Activated CD8-positive, alpha-beta memory T cell treated with anti-CD3 and anti-CD28 coated beads for 36 hours (primary cell): ENCODE data around the gene BTBD2. TPM values are rescaled to one million over a fixed set of nuclear protein-coding genes. Genes with fewer than 3 reads are reported as not detected.
"Not testable (repeated sequence)": the region's sequence is repeated elsewhere in the genome, so short reads cannot be mapped to it uniquely, and the experiment has no call there.

Source experiments
- CTCF ChIA-PET: fragments of 350-600 bp; sonication (Branson Sonifier 250); formaldehyde crosslinking; loops from one replicate; lab custom pipeline; 2021; ENCODE audit warnings: antibody characterized with exemption; lab: Charles Lee
- POLR2A ChIA-PET: fragments of 350-600 bp; sonication (Branson Sonifier 250); formaldehyde crosslinking; loops from one replicate; lab custom pipeline; 2021; ENCODE audit warnings: antibody characterized with exemption; lab: Charles Lee
- total RNA-seq, 2 experiments: library from RNA; stranded (reverse); gene quantifications; one replicate each; pipeline ENCODE4 v1.2.3, GENCODE V29; 2021

The BTBD2 gene
- total RNA-seq, 2 experiments from 2014 or later = 17.0 to 24.8 TPM

GRCh38 chr19:1999856-2000515 lies 15.5 kb downstream of the BTBD2 start:
- POLR2A ChIA-PET = no interaction called here
- CTCF ChIA-PET = interaction anchor here (0.6 kb wide), 1 partner anchor 17 kb away, joined by 3 read pairs; no protein-coding TSS in a partner anchor

GRCh38 chr19:1998712-1999708 lies 16.5 kb downstream of the BTBD2 start:
- CTCF ChIA-PET = interaction anchor here (0.6 kb wide), 1 partner anchor 16 kb away, joined by 3 read pairs; no protein-coding TSS in a partner anchor
- POLR2A ChIA-PET = interaction anchor here (0.5 to 0.6 kb wide), 2 partner anchors 57 to 1556 kb away, joined by 4 to 5 read pairs; no protein-coding TSS in a partner anchor

- ChIA-PET POLR2A (no interaction called here), CTCF (no interaction called here)
Observed at GRCh38 chr19:1997353-1998233, 17.9 kb downstream of the BTBD2 start.

- POLR2A ChIA-PET = no interaction called here
- CTCF ChIA-PET = no interaction called here
Observed at GRCh38 chr19:1992759-1993260, 22.7 kb downstream of the BTBD2 start.

- ChIA-PET CTCF (no interaction called here), POLR2A (interaction anchor here (0.6 kb wide), 2 partner anchors 49 to 117 kb away, joined by 3 to 8 read pairs; no protein-coding TSS in a partner anchor)
Observed at GRCh38 chr19:1991018-1991913, 24.2 kb downstream of the BTBD2 start.

- CTCF ChIA-PET = no interaction called here
- POLR2A ChIA-PET = interaction anchor here (0.5 to 0.6 kb wide), 2 partner anchors 116 to 1112 kb away, joined by 3 to 8 read pairs; no protein-coding TSS in a partner anchor
Observed at GRCh38 chr19:1990230-1991017, 25.1 kb downstream of the BTBD2 start.

- CTCF ChIA-PET = interaction anchor here (0.6 kb wide), 1 partner anchor 48 kb away, joined by 3 read pairs; no protein-coding TSS in a partner anchor
- POLR2A ChIA-PET = no interaction called here
Observed at GRCh38 chr19:1989513-1990229, 25.8 kb downstream of the BTBD2 start.

- POLR2A ChIA-PET, CTCF ChIA-PET: not testable (repeated sequence)
Observed at GRCh38 chr19:1988464-1988863, 27.1 kb downstream of the BTBD2 start.

GRCh38 chr19:1987197-1988187 lies 28.0 kb downstream of the BTBD2 start:
- ChIA-PET CTCF (no interaction called here), POLR2A (no interaction called here)

- CTCF ChIA-PET = no interaction called here
- POLR2A ChIA-PET = no interaction called here
Observed at GRCh38 chr19:1986357-1987162, 29.0 kb downstream of the BTBD2 start.

- POLR2A ChIA-PET = no interaction called here
- CTCF ChIA-PET = no interaction called here
Observed at GRCh38 chr19:1985588-1986356, 29.7 kb downstream of the BTBD2 start.

GRCh38 chr19:1984357-1984756 lies 31.2 kb downstream of the BTBD2 start:
- ChIA-PET POLR2A (no interaction called here), CTCF (no interaction called here)

- ChIA-PET POLR2A (no interaction called here), CTCF (interaction anchor here (1.2 kb wide), 1 partner anchor 52 kb away, joined by 4 read pairs; no protein-coding TSS in a partner anchor)
Observed at GRCh38 chr19:1981253-1981652, 34.3 kb downstream of the BTBD2 start.

- CTCF ChIA-PET = no interaction called here
Observed at GRCh38 chr19:1980809-1981181, 34.7 kb downstream of the BTBD2 start.

More at GRCh38 chr19:1980809-1981181, 34.7 kb downstream of the BTBD2 start:
- POLR2A ChIA-PET = no interaction called here
